NAMALWA (cell line): ENCODE measurements around the gene GTPBP3.

Experiments
- DNase-seq: peaks from one replicate; pipeline ENCODE4 v3.0.0-alpha.2; 2015; ENCODE audit warnings: low spot score

The GTPBP3 gene

DNA sequence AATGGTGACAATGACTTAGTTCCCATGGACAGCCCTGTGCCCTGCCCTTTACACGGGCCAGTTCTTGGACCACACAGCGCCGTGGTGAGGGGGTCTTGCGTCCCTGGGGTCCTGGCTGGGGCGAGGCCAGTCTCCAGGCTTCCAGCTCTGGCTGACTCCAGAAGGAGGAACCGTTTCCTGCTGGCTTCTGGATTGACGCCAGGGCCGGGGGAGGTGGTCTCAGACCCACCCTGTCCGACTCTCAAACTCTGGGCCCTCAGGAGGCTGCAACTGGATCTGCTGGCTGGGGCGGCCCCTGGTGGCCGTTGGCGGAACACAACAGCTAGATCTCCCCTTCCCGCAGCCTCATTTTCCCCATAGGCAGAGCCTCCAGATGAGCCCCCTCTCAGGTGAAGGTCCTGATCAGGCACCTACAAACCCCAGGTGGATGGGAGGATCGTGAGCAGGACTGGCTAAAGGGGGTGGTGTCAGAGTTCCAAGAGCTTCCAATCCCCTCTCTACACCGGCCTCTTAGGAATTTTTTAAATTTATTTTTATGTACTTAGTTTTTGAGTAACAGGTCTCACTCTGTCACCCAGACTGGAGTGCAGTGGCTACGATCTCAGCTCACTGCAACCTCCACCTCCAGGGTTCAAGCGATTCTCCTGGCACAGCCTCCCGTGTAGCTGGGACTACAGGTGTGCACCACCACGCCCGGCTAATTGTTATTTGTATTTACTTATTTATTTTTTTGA is 48.7 kb downstream of the GTPBP3 start:
- peak; percentile 79 for DNase-seq

DNA sequence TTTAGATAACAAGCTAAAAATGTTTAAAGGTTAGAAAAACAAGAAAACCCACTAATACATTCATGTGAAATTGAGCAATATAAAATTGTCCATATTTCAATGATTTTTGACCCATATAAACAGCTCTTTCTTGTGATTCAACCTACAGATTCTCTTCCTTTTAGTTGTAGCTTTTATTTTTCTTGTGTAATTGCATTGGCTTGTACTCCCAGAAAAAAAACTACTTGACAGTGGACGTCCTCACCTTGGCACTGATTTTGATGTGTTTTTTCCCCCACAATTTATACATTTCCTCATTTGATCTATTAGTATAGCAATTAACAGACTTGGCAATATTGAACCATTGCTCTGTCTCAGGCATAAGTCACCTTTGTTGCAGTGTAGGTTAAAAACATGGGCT is 51.9 kb downstream of the GTPBP3 start:
- DNase-seq, result no peak

DNA sequence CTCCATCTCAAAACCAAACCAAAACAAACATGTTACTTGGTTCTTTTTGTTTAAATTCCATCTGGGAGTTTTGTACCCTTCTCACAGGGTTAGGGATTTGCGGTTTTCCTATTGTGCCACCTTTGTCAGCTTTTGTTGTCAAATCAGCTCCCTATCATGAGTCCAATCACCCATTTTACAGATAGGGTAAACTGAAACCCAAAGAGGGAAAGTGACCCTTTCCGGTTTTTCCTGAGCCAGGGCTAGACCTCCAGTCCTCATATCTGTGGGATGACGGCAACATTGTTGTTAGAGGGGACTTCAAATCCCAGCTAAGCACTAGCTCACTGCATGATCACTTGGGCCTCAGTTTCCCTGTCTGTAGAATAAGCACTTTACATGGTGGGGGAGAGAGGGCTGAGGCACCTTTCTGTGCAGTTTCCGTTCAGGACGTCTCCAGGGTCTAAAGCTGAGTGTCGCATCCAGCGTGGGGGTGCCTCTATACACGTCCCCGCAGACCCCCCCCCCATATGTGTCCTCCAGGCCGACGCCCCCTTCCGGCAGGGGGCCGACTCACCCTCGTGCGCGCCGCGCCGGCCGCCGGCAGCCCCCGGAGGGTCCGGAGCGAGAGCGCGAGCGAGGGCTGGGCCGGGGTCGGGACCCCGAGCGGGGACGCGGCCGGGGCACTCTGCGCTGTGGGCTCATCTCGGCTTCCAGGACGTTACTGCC is 52.8 kb downstream of the GTPBP3 start:
- DNase-seq, result no peak

DNA sequence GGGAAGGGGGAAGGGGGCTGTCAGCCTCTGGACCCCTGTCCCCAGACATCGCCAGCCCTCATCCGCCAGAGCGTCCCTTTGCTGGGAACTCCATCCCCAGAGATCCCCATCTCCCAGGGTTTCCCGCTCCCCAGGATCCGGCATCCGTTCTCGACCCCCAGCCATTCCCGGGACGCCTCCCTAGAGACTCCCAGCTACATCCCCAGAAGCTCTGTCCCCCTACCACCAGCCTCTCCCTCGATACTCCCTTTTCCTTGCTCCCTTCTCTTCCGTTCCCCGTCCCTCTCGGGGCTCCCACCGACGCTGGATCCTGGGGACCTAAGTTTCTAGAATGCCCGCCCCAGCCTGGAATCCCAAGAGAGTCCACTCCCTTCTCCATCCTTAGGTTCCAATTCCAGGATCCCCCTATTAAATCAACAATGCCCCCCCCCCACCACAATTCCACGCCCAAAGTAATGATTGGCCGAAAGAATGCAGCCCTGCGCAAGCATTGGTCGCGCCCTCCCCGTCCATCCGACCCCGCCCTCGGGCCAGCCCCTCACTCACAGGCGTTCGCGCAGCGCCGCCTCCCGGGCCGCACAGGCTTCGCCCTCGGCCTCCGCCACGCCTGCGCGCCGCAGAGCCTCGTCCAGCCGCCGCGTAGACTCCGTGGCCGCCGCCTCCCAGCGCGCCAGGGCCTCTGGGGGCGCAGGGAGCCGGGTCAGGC is 53.5 kb downstream of the GTPBP3 start:
- peak; percentile 94 for DNase-seq

DNA sequence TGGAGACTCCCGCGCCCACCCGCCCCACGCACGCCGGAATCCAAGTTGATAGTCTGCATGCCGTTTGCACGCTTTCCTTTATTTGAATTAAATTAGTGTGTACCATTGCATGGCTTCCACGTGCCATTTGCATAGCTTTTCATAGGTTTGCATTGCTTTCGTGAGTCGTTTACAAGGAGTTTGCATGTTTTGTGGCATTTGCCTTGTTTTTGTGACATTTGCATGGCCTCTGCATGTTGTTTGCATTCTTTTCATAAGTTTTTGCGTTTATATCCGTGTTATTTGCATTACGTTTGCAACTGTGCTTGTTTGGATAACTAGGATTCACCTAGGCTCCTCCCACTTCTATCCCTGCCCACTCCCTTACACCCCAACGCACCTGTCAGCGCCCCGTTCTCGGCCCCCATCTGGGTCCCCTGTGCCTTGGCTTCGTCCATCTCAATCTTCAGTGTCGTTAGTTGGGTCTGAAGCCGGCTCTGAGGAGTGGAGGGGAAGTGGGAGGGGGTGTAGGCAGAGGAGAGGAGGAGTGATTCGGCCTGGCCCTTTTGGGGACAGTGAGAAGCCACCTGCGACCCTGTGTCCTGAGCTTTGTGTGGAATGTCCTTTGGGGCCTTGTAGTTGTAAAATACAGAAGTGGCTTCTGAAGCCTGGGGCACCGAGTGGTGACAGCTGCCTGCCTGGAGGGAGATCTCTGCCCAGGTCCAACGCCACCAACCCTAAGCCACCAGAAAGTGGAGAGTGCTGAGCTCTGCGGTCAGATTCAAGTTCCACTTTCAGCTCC is 54.2 kb downstream of the GTPBP3 start:
- DNase-seq, result peak; percentile 93
